Neural cell (in vitro differentiated cells): ENCODE data around the gene NR2F6.

ENCODE experiments used
- EZH2 ChIP-seq: fragments of 200-600, 300-800 bp; shearing (Covaris generic), sonication (generic); IDR thresholded peaks from 2 replicates; pipeline ENCODE4 v1.6.1; 2014; ENCODE audit warnings: antibody characterized with exemption, low read length, borderline replicate concordance, mild to moderate bottlenecking; ENCODE audit not compliant: insufficient read depth, poor library complexity, severe bottlenecking
- RAD21 ChIP-seq: fragments of 450-650 bp; conservative IDR thresholded peaks from 2 replicates; pipeline ENCODE4 v1.6.1; 2014; ENCODE audit warnings: antibody characterized with exemption, mild to moderate bottlenecking, moderate library complexity
- SMC3 ChIP-seq: fragments of 450-650 bp; conservative IDR thresholded peaks from 2 replicates; pipeline ENCODE4 v1.6.1; 2014; ENCODE audit warnings: antibody characterized with exemption, mild to moderate bottlenecking, moderate library complexity; ENCODE audit not compliant: poor library complexity
- TAF1 ChIP-seq: IDR thresholded peaks from 2 replicates; pipeline ENCODE4 v1.6.1; 2012; ENCODE audit warnings: low read depth
- TF ChIP-seq, protein P1 (sequence below): IDR thresholded peaks from 2 replicates; pipeline ENCODE4 v1.6.1; 2012; ENCODE audit warnings: borderline replicate concordance
- TF ChIP-seq, protein P2 (sequence below): fragments of 450-650 bp; IDR thresholded peaks from 2 replicates; pipeline ENCODE4 v1.5.1; 2014; ENCODE audit warnings: antibody characterized with exemption, mild to moderate bottlenecking, moderate library complexity; ENCODE audit not compliant: poor library complexity, severe bottlenecking

DNA sequence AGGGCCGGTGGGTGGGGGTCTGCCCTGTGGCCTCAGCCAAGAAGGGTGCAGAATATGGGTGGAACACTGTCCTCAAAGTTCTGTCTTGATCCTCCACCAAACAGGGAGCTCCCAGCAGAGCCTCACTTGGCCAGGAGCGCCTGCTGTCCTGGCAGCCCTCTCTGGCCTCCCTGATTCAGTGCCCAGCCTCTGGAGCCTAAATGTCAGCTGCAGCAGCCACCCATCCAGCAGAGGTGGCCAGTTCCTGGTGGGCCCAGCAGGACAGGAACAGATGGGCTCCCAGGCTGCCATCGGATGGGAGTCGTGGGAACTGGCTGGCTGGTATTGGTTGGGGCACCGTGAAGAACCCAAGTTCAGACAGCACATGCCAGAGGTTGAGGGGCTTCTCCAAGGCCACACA lies 32.4 kb downstream of the NR2F6 start:
- TF ChIP-seq TAF1 (no peak), EZH2 (no peak), RAD21 (no peak), SMC3 (no peak)
- TF ChIP-seq, protein P1, sequence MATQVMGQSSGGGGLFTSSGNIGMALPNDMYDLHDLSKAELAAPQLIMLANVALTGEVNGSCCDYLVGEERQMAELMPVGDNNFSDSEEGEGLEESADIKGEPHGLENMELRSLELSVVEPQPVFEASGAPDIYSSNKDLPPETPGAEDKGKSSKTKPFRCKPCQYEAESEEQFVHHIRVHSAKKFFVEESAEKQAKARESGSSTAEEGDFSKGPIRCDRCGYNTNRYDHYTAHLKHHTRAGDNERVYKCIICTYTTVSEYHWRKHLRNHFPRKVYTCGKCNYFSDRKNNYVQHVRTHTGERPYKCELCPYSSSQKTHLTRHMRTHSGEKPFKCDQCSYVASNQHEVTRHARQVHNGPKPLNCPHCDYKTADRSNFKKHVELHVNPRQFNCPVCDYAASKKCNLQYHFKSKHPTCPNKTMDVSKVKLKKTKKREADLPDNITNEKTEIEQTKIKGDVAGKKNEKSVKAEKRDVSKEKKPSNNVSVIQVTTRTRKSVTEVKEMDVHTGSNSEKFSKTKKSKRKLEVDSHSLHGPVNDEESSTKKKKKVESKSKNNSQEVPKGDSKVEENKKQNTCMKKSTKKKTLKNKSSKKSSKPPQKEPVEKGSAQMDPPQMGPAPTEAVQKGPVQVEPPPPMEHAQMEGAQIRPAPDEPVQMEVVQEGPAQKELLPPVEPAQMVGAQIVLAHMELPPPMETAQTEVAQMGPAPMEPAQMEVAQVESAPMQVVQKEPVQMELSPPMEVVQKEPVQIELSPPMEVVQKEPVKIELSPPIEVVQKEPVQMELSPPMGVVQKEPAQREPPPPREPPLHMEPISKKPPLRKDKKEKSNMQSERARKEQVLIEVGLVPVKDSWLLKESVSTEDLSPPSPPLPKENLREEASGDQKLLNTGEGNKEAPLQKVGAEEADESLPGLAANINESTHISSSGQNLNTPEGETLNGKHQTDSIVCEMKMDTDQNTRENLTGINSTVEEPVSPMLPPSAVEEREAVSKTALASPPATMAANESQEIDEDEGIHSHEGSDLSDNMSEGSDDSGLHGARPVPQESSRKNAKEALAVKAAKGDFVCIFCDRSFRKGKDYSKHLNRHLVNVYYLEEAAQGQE = no peak
- TF ChIP-seq, protein P2, sequence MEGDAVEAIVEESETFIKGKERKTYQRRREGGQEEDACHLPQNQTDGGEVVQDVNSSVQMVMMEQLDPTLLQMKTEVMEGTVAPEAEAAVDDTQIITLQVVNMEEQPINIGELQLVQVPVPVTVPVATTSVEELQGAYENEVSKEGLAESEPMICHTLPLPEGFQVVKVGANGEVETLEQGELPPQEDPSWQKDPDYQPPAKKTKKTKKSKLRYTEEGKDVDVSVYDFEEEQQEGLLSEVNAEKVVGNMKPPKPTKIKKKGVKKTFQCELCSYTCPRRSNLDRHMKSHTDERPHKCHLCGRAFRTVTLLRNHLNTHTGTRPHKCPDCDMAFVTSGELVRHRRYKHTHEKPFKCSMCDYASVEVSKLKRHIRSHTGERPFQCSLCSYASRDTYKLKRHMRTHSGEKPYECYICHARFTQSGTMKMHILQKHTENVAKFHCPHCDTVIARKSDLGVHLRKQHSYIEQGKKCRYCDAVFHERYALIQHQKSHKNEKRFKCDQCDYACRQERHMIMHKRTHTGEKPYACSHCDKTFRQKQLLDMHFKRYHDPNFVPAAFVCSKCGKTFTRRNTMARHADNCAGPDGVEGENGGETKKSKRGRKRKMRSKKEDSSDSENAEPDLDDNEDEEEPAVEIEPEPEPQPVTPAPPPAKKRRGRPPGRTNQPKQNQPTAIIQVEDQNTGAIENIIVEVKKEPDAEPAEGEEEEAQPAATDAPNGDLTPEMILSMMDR = no peak
